ENCODE results near the gene SLC15A4.

SLC15A4 gene

GRCh38 chr12:128793701-128794100 lies 30.1 kb downstream of the SLC15A4 start:
- DNase-seq (ENCODE audit: low read depth), result no peak
- no peak for TF ChIP-seq CTCF (IDR thresholded peaks at IDR 0.05; ENCODE audit: low read length, missing control alignments)
- no peak overlapping the region for H3K4me3 ChIP-seq (replicated peaks; ENCODE audit: low read depth, low read length)

GRCh38 chr12:128792881-128793280 lies 30.9 kb downstream of the SLC15A4 start:
- TF ChIP-seq CTCF (IDR thresholded peaks at IDR 0.05; ENCODE audit: low read length, missing control alignments), result no peak
- no peak overlapping the region for H3K4me3 ChIP-seq (replicated peaks; ENCODE audit: low read depth, low read length)
- DNase-seq (ENCODE audit: low read depth), result no peak

GRCh38 chr12:128792398-128792797 lies 31.4 kb downstream of the SLC15A4 start:
- TF ChIP-seq CTCF (IDR thresholded peaks at IDR 0.05; ENCODE audit: low read length, missing control alignments), result no peak
- H3K4me3 ChIP-seq (replicated peaks; ENCODE audit: low read depth, low read length), result no peak overlapping the region
- DNase-seq (ENCODE audit: low read depth), result no peak

- no peak for TF ChIP-seq CTCF (IDR thresholded peaks at IDR 0.05; ENCODE audit: low read length, missing control alignments)
- DNase-seq (ENCODE audit: low read depth), result no peak
- no peak overlapping the region for H3K4me3 ChIP-seq (replicated peaks; ENCODE audit: low read depth, low read length)
Observed at GRCh38 chr12:128791395-128792322, 32.1 kb downstream of the SLC15A4 start.

- DNase-seq (ENCODE audit: low read depth), result no peak
- TF ChIP-seq CTCF (IDR thresholded peaks at IDR 0.05; ENCODE audit: low read length, missing control alignments), result no peak
- H3K4me3 ChIP-seq (replicated peaks; ENCODE audit: low read depth, low read length), result no peak overlapping the region
Observed at GRCh38 chr12:128790653-128791373, 32.9 kb downstream of the SLC15A4 start.

- H3K4me3 ChIP-seq (replicated peaks; ENCODE audit: low read depth, low read length), result no peak overlapping the region
- no peak for DNase-seq (ENCODE audit: low read depth)
- TF ChIP-seq CTCF (IDR thresholded peaks at IDR 0.05; ENCODE audit: low read length, missing control alignments), result no peak
Observed at GRCh38 chr12:128790221-128790620, 33.5 kb downstream of the SLC15A4 start.

Measured in fibroblast of pulmonary artery (primary cell).